Measurements from ENCODE around the gene HRH2.
"Not testable (repeated sequence)": the region's sequence is repeated elsewhere in the genome, so short reads cannot be mapped to it uniquely, and the experiment has no call there.

Gene HRH2

DNA sequence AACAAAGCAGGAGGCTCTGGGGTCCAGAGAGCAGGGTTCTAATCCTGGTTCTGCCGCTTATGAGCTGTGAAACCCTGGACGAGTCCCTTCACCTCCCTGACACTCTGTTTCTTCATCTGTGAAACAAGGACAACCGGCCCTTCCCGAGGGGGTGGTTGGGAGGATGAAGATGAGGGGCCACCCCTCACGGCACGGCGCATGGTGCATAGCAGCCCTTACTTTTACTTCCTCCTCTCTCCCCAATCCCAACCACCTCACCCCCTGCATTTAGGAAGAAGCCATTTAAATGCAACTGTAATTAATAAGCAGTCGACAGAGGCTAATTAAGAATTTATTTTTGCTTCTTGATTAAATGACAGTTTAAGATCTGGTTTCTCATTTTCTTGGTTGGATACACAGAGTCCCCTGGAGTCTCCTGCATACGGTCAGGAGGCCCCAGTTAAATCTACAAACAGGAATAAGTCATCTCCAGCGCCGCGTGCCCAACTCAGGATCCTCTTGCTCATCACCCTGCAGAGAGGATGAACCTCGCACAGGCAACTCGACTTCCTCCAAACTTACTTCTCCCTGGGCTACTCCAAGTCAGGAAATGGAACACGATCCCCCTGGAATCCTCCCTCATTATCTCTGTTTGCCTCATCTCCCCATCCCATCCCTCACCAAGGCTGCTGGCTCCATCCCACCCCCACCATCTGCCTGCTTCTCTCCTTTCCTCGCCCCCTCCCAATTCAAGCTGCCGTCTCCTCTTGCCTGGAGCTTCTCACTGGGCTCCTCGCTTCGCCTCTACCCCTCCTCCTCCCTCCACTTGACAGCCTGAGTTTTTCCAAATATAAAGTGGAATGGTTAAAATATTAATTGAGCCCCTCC is 95.9 kb downstream of the HRH2 start:
- Histone ChIP-seq H3K4me1 (ENCODE audit: control insufficient read depth, insufficient read depth, low read length) (no peaks in the 10 kb centered on the region), H3K36me3 (ENCODE audit: control insufficient read depth, insufficient read depth, low read length) (no peaks in the 10 kb centered on the region), H3K4me3 (ENCODE audit: low read length) (no peak overlapping the region), H3K9me3 (ENCODE audit: control insufficient read depth, low read length) (no peaks in the 10 kb centered on the region), H3K9ac (ENCODE audit: low read length) (no peak overlapping the region), H3K27me3 (ENCODE audit: control insufficient read depth, insufficient read depth, low read length) (peaks cover 16% of the 10 kb centered on the region)

DNA sequence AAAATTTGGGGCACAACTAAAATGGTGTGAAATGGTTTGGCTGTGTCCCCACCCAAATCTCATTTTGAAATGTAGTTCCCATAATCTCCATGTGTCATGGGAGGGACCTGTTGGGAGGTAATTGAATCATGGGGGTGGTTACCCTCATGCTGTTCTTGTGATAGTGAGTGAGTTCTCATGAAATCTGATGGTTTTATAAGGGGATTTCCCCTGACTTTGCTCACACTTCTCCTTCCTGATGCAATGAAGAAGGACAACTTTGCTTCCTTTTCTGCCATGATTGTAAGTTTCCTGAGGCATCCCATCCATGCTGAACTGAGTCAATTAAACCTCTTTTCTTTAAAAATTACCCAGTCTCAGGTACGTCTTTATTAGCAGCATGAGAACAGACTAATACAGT is 102.1 kb downstream of the HRH2 start:
- H3K4me3 ChIP-seq (ENCODE audit: low read length); H3K27me3 ChIP-seq (ENCODE audit: control insufficient read depth, insufficient read depth, low read length); H3K4me1 ChIP-seq (ENCODE audit: control insufficient read depth, insufficient read depth, low read length): not testable (repeated sequence)

More for the DNA sequence above, 102.1 kb downstream of the HRH2 start:
- not testable (repeated sequence) for H3K36me3 ChIP-seq (ENCODE audit: control insufficient read depth, insufficient read depth, low read length); H3K9me3 ChIP-seq (ENCODE audit: control insufficient read depth, low read length); H3K9ac ChIP-seq (ENCODE audit: low read length)

Measured in mucosa of stomach (tissue), 1 donor.